HG02763 (cell line): Measurements from ENCODE around the gene KLHL26.
"Not testable (repeated sequence)": the region's sequence is repeated elsewhere in the genome, so short reads cannot be mapped to it uniquely, and the experiment has no call there.

Source experiments
- ATAC-seq: cut with Tn5 transposase; IDR thresholded peaks from one replicate; pipeline ENCODE4 v1.9.1; 2021; ENCODE audit warnings: mild to moderate bottlenecking, moderate library complexity; ENCODE audit not compliant: unreplicated experiment

Gene KLHL26

GRCh38 chr19:18636969-18637629, at the start of gene KLHL26:
KLHL26 (plus strand) TSS chr19:18637028; CDS start chr19:18637055, 27 bp downstream.
- ATAC-seq, result no peak

- ATAC-seq, result no peak
Observed at GRCh38 chr19:18587561-18587960, 49.3 kb upstream of the KLHL26 start.

- ATAC-seq, result no peak
Observed at GRCh38 chr19:18587962-18588610, 48.7 kb upstream of the KLHL26 start.

- peak; percentile 79 for ATAC-seq
Observed at GRCh38 chr19:18588611-18589379, 48.0 kb upstream of the KLHL26 start, which contains the start of gene REX1BD. REX1BD (plus strand) TSS chr19:18588798; CDS start chr19:18588802, 4 bp downstream.

- ATAC-seq, result peak; percentile 16
Observed at GRCh38 chr19:18589380-18590272, 47.2 kb upstream of the KLHL26 start.

GRCh38 chr19:18590273-18591272, 46.3 kb upstream of the KLHL26 start:
- no peak for ATAC-seq

GRCh38 chr19:18591735-18592385, 45.0 kb upstream of the KLHL26 start:
- ATAC-seq, result no peak

GRCh38 chr19:18592732-18593131, 44.1 kb upstream of the KLHL26 start:
- not testable (repeated sequence) for ATAC-seq

GRCh38 chr19:18593367-18594095, 43.3 kb upstream of the KLHL26 start:
- no peak for ATAC-seq

- no peak for ATAC-seq
Observed at GRCh38 chr19:18594096-18594823, 42.6 kb upstream of the KLHL26 start.

- ATAC-seq, result no peak
Observed at GRCh38 chr19:18594824-18595373, 41.9 kb upstream of the KLHL26 start.

GRCh38 chr19:18595475-18595874, 41.4 kb upstream of the KLHL26 start:
- no peak for ATAC-seq

GRCh38 chr19:18596752-18597157, 40.1 kb upstream of the KLHL26 start:
- ATAC-seq, result no peak

- no peak for ATAC-seq
Observed at GRCh38 chr19:18597809-18598660, 38.8 kb upstream of the KLHL26 start.

GRCh38 chr19:18599485-18599884, 37.3 kb upstream of the KLHL26 start:
- ATAC-seq, result no peak

GRCh38 chr19:18600692-18601397, 36.0 kb upstream of the KLHL26 start:
- not testable (repeated sequence) for ATAC-seq
